Pancreas (tissue), 10 donors: ENCODE data around the gene NRP1. TPM values are rescaled to one million over a fixed set of nuclear protein-coding genes. Genes with fewer than 3 reads are reported as not detected.

Experiments used
- ATAC-seq, 4 donors: fragments of 200-7000 bp; cut with Tn5 transposase; one replicate each; pipeline versions ENCODE4 v1.8.0 to v1.9.1; 2020; ENCODE audit warnings: mild to moderate bottlenecking in 4 of 4, moderate library complexity in 4 of 4
- DNase-seq, 6 donors: peaks; one replicate each; pipeline ENCODE4 v3.0.0-alpha.2; 2020
- FAIRE-seq: peaks from 2 replicates; lab custom pipeline; 2012; peaks lifted over from hg19 to GRCh38; lab: Jason Lieb, UNC
- H3K27ac ChIP-seq, 4 donors: fragments of 200-600 bp; sonication (generic); 1 replicate in 3 of 4; 2 replicates in 1 of 4; pipeline versions ENCODE4 v1.5.0 to v1.8.0; 2020
- H3K27me3 ChIP-seq, 4 donors: fragments of 200-600 bp; one replicate each; pipeline ENCODE4 v1.8.0; 2021
- H3K36me3 ChIP-seq, 3 donors: fragments of 200-600 bp; sonication (generic) in 1 of 3; one replicate each; pipeline versions ENCODE4 v1.5.0 to v1.8.0; 2020 to 2021
- H3K4me1 ChIP-seq, 3 donors: fragments of 200-600 bp; one replicate each; pipeline ENCODE4 v1.8.0; 2021
- H3K4me3 ChIP-seq, 4 donors: fragments of 200-600 bp; sonication (generic) in 2 of 4; one replicate each; pipeline versions ENCODE4 v1.5.0 to v1.8.0; 2020 to 2021
- H3K9me3 ChIP-seq, 4 donors: fragments of 200-600 bp; one replicate each; pipeline ENCODE4 v1.8.0; 2021
- CTCF ChIP-seq, 4 donors: fragments of 200-600 bp; sonication (generic) in 3 of 4; IDR thresholded peaks; one replicate each; pipeline versions ENCODE4 v1.5.0 to v1.8.0; 2021; ENCODE audit warnings: antibody characterized with exemption in 4 of 4
- WGBS, 2 donors: extraction: QIAGEN DNeasy Blood & Tissue Kit; methylation state at CpG; one replicate each; pipeline ENCODE4 v1.1.7; 2013; 5-methylcytosine and 5-hydroxymethylcytosine counted together
- intact Hi-C, 3 donors: fragments of 100-400 bp; cut with DNase I; formaldehyde crosslinking; loops; one replicate each; pipeline versions ENCODE4 v1.11.1 to v1.14.2; 2022
- polyA plus RNA-seq, 2 donors: library from polyadenylated mRNA; stranded (reverse); fragments of 200-250 nt; gene quantifications; one replicate each; pipeline ENCODE4 v1.2.3, GENCODE V29; 2013
- total RNA-seq, 6 donors: library from RNA; stranded (reverse); fragmentation: NEBNext Ultra II Directional in 4 of 6; extraction: Animal tissue kit (Norgen Biotek cat#: 25700) in 4 of 6; gene quantifications; one replicate each; pipeline versions ENCODE4 v1.2.1 to v1.2.4, GENCODE V29; 2021 to 2023
- donor health status: healthy with polysubstance abuse.
- donor health status: DM: no; HTN: no; CAD: no; lungs with moderate emphysema.
- donor health status: DM: no; HTN: no; CAD: no.
- donor health status: control.
- donor health status: control.
- donor health status: Bipolar disorder and iron deficiency.
- donor health status: DM: yes; HTN: yes; CAD: no.
- donor health status: DM: no; HTN: no; CAD: no.
- donor health status: DM: no; HTN: no; CAD: no.
- donor health status: DM: yes; HTN: yes; CAD: no.

Gene NRP1
- total and polyA plus RNA-seq, 8 donors: 12.0 to 56.4 (median 28.4) TPM

GRCh38 chr10:33209802-33210201, 124.7 kb downstream of the NRP1 start:
- no peak for TF ChIP-seq CTCF (IDR thresholded peaks at IDR 0.05)
- peaks cover 0 to 39% (median 7%) of the 10 kb centered on the region in 3 donors for H3K36me3 ChIP-seq
- ATAC-seq (no peak), DNase-seq (no peak), FAIRE-seq (no peak)
- H3K4me3 ChIP-seq: no peak overlapping the region
- H3K4me1 ChIP-seq: peaks cover 0 to 7% (median 3%) of the 10 kb centered on the region in 3 donors
- H3K27me3 ChIP-seq: no peaks in the 10 kb centered on the region
- H3K27ac ChIP-seq: no peak overlapping the region
- WGBS, 2 donors: 65 to 69% methylated on average over 3 of the region's 3 CpGs
- H3K9me3 ChIP-seq: no peaks in the 10 kb centered on the region
- intact Hi-C loops: no loop called here

DNA sequence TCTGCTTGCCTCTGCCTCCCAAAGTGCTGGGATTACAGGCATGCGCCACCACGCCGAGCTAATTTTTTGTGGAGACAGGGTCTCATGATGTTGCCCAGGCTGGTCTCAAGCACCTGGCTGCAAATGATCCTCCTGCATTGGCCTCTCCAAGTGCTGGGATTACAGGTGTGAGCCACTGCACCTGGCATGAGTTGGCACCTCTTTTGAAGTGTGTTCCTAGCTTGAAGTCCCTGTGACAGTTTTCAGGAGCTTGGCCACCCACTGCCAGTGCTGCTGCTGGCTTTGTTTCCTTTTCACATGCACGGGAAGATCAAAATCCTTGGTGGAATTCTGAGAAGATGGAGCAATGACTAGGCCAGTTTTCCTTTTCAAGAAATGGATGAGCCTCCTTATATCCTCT, 126.3 kb downstream of the NRP1 start:
- intact Hi-C loops: no loop called here
- 72 to 78% methylated on average over 4 of the region's 4 CpGs for WGBS, 2 donors
- peak; percentile 51 to 78 (median 77) for ATAC-seq
- H3K4me3 ChIP-seq: no peak overlapping the region
- H3K27ac ChIP-seq: no peak overlapping the region
- no peak for FAIRE-seq
- no peaks in the 10 kb centered on the region for H3K9me3 ChIP-seq
- H3K36me3 ChIP-seq: peaks cover 0 to 33% (median 0%) of the 10 kb centered on the region in 3 donors
- H3K27me3 ChIP-seq: no peaks in the 10 kb centered on the region
- H3K4me1 ChIP-seq: peaks cover 0 to 14% (median 8%) of the 10 kb centered on the region in 3 donors
- DNase-seq: peak in 3 of 6 donors; percentile 31 to 66 (median 60)
- TF ChIP-seq CTCF (IDR thresholded peaks at IDR 0.05): no peak

GRCh38 chr10:33204031-33204430, 130.4 kb downstream of the NRP1 start:
- Histone ChIP-seq H3K4me1 (peaks cover 0 to 14% (median 8%) of the 10 kb centered on the region in 3 donors), H3K27me3 (no peaks in the 10 kb centered on the region), H3K36me3 (peaks cover 0 to 23% (median 0%) of the 10 kb centered on the region in 3 donors), H3K9me3 (no peaks in the 10 kb centered on the region), H3K4me3 (no peak overlapping the region), H3K27ac (no peak overlapping the region)
- no peak for TF ChIP-seq CTCF (IDR thresholded peaks at IDR 0.05)
- DNase-seq (peak in 1 of 6 donors; percentile 40), ATAC-seq (peak; percentile 46 to 74 (median 70)), FAIRE-seq (no peak)
- intact Hi-C loops: no loop called here
- 19 to 27% methylated on average over 7 of the region's 7 CpGs for WGBS, 2 donors

- Histone ChIP-seq H3K27ac (no peak overlapping the region), H3K4me3 (no peak overlapping the region), H3K36me3 (peaks cover 0 to 18% (median 0%) of the 10 kb centered on the region in 3 donors), H3K4me1 (peaks cover 8 to 26% (median 21%) of the 10 kb centered on the region in 3 donors), H3K9me3 (no peaks in the 10 kb centered on the region), H3K27me3 (no peaks in the 10 kb centered on the region)
- 64 to 77% methylated on average over 5 of the region's 5 CpGs for WGBS, 2 donors
- no peak for ATAC-seq
- DNase-seq: no peak
- intact Hi-C loops: no loop called here
- FAIRE-seq: no peak
- TF ChIP-seq CTCF (IDR thresholded peaks at IDR 0.05): no peak
Measured at GRCh38 chr10:33201971-33202370, 132.5 kb downstream of the NRP1 start.

- WGBS, 2 donors: 90 to 93% methylated on average over 4 of the region's 4 CpGs
- peaks cover 15 to 32% (median 24%) of the 10 kb centered on the region in 3 donors for H3K4me1 ChIP-seq
- no peak for DNase-seq
- no peak for ATAC-seq
- H3K9me3 ChIP-seq: no peaks in the 10 kb centered on the region
- no peak for TF ChIP-seq CTCF (IDR thresholded peaks at IDR 0.05)
- FAIRE-seq: no peak
- peaks cover 0 to 11% (median 0%) of the 10 kb centered on the region in 3 donors for H3K36me3 ChIP-seq
- H3K4me3 ChIP-seq: no peak overlapping the region
- no peak overlapping the region for H3K27ac ChIP-seq
- H3K27me3 ChIP-seq: no peaks in the 10 kb centered on the region
- intact Hi-C loops: no loop called here
Measured at GRCh38 chr10:33201056-33201780, 133.2 kb downstream of the NRP1 start.
